Activated naive CD4-positive, alpha-beta T cell treated with anti-CD3 and anti-CD28 coated beads for 36 hours (primary cell): ENCODE measurements around the gene PCGF6. TPM values are rescaled to one million over a fixed set of nuclear protein-coding genes. Genes with fewer than 3 reads are reported as not detected.

Experiments used
- microRNA-seq: library from miRNA; unstranded; fragments of <30 nt; microRNA quantifications from one replicate; pipeline ENCODE4 v1.2.0, GENCODE V29; 2022; ENCODE audit warnings: borderline microRNAs expressed, borderline replicate concordance
- total RNA-seq, 2 experiments: library from RNA; stranded (reverse); gene quantifications; one replicate each; pipeline ENCODE4 v1.2.3, GENCODE V29; 2021

The PCGF6 gene
- total RNA-seq, 2 experiments from 2014 or later: 10.6 to 10.7 TPM

Small RNA genes within 50 kb of the gene (microRNA-seq; reads per million reads assigned to microRNA genes)
- gene MIR1307: 3,648 reads per million, percentile 93 among the genes with 10 or more reads in this experiment

Other genes with a start within 250 kb of the PCGF6 start
- gene NT5C2, start 157.9 kb downstream of the PCGF6 start, total RNA-seq: 10 to 100 TPM; 39.3 to 44.3 TPM
- gene RPEL1, start 105.3 kb downstream of the PCGF6 start, total RNA-seq: under 1 TPM in 1 of 2 experiments, not detected in 1; 0.17 TPM
- under 1 TPM; 0.10 TPM for gene INA, start 74.0 kb downstream of the PCGF6 start, total RNA-seq
- 10 to 100 TPM; 16.3 TPM for gene TAF5, start 16.8 kb upstream of the PCGF6 start, total RNA-seq
- 100 to 1,000 TPM; 422 to 423 TPM for gene ATP5MK, start 45.3 kb upstream of the PCGF6 start, total RNA-seq
- gene PDCD11, start 45.5 kb upstream of the PCGF6 start, total RNA-seq: 10 to 100 TPM; 50.1 TPM
- 1 to 10 TPM; 8.3 to 9.5 TPM for gene CALHM2, start 101.2 kb upstream of the PCGF6 start, total RNA-seq
- not detected for gene CALHM1, start 107.8 kb upstream of the PCGF6 start, total RNA-seq
- not detected for gene CALHM3, start 128.1 kb upstream of the PCGF6 start, total RNA-seq
- 1 to 10 TPM; 1.3 to 1.6 TPM for gene NEURL1, start 142.6 kb upstream of the PCGF6 start, total RNA-seq